ENCODE results near the gene RBP3.

GRCh38 chr10:47388879-47389278 lies 40.7 kb downstream of the RBP3 start:
- no peak for TF ChIP-seq EZH2 (IDR thresholded peaks at IDR 0.05)
- no peak for TF ChIP-seq POLR2AphosphoS5 (IDR thresholded peaks at IDR 0.05; ENCODE audit: borderline replicate concordance, low read depth, low read length)
- TF ChIP-seq FOXP2 (optimal IDR thresholded peaks at IDR 0.05; ENCODE audit: control extremely low read depth, extremely low read length, insufficient read depth): no peak

Measured in SK-N-MC (cell line).